HepG2 (cell line): ENCODE data around the gene BAG3. TPM values are rescaled to one million over a fixed set of nuclear protein-coding genes. Genes with fewer than 3 reads are reported as not detected.
A peak's percentile ranks its signal among the peaks of the same experiment; 100 is the strongest.

ENCODE experiments used
- AKAP8 ChIP-seq: sonication (generic); formaldehyde crosslinking; IDR thresholded peaks from 2 replicates; pipeline ENCODE4 v1.5.1; 2020; ENCODE audit warnings: mild to moderate bottlenecking, missing genetic modification reagents
- BRD4 ChIP-seq: sonication (generic); formaldehyde crosslinking; IDR thresholded peaks from 2 replicates; pipeline ENCODE4 v1.4.0; 2020; ENCODE audit warnings: missing genetic modification reagents
- CAMTA2 ChIP-seq: sonication (generic); formaldehyde crosslinking; IDR thresholded peaks from 2 replicates; pipeline ENCODE4 v1.4.0; 2020; ENCODE audit warnings: mild to moderate bottlenecking, missing genetic modification reagents, borderline replicate concordance
- CC2D1A ChIP-seq: sonication (generic); formaldehyde crosslinking; IDR thresholded peaks from 2 replicates; pipeline ENCODE4 v1.8.1; 2023; ENCODE audit warnings: mild to moderate bottlenecking, missing genetic modification reagents
- CEBPG ChIP-seq: IDR thresholded peaks from 2 replicates; pipeline ENCODE4 v1.6.1; 2016
- CHD2 ChIP-seq: IDR thresholded peaks from 2 replicates; pipeline ENCODE4 v1.6.1; 2011; ENCODE audit warnings: low read depth, low read length, improper control_type of control experiment
- CREB1 ChIP-seq, 2 experiments: fragments of 450-650 bp in 1 of 2; IDR thresholded peaks; 2 replicates each; pipeline ENCODE4 v1.6.1; 2016 to 2017; ENCODE audit warnings: control low read depth in 1 of 2, mild to moderate bottlenecking in 1 of 2, missing compliant biosample characterization in 1 of 2, missing genetic modification characterization in 1 of 2
- CREBL2 ChIP-seq: sonication (generic); formaldehyde crosslinking; IDR thresholded peaks from 2 replicates; pipeline ENCODE4 v1.8.1; 2023; ENCODE audit warnings: missing genetic modification reagents, mild to moderate bottlenecking, borderline replicate concordance
- GABPB1 ChIP-seq: IDR thresholded peaks from 2 replicates; pipeline ENCODE4 v1.6.1; 2016; ENCODE audit warnings: mild to moderate bottlenecking, missing genetic modification reagents, moderate library complexity, missing compliant biosample characterization
- GFI1 ChIP-seq: sonication (generic); formaldehyde crosslinking; IDR thresholded peaks from 2 replicates; pipeline ENCODE4 v1.5.0; 2020; ENCODE audit warnings: missing genetic modification reagents, mild to moderate bottlenecking, borderline replicate concordance
- GMEB2 ChIP-seq: IDR thresholded peaks from 2 replicates; pipeline ENCODE4 v1.6.1; 2016; ENCODE audit warnings: missing biosample characterization, missing genetic modification reagents, low read depth
- KDM2A ChIP-seq: sonication (generic); formaldehyde crosslinking; IDR thresholded peaks from 2 replicates; pipeline ENCODE4 v1.4.0; 2020; ENCODE audit warnings: low read depth, missing genetic modification reagents, borderline replicate concordance
- MIER2 ChIP-seq: IDR thresholded peaks from 2 replicates; pipeline ENCODE4 v1.6.1; 2016; ENCODE audit warnings: missing biosample characterization, missing genetic modification reagents
- MZF1 ChIP-seq: sonication (generic); formaldehyde crosslinking; IDR thresholded peaks from 2 replicates; pipeline ENCODE4 v1.8.1; 2023; ENCODE audit warnings: mild to moderate bottlenecking, missing genetic modification reagents, borderline replicate concordance
- NFE2L1 ChIP-seq: sonication (generic); formaldehyde crosslinking; IDR thresholded peaks from 2 replicates; pipeline ENCODE4 v1.4.0; 2020; ENCODE audit warnings: missing genetic modification reagents, mild to moderate bottlenecking, borderline replicate concordance
- NFIC ChIP-seq: IDR thresholded peaks from 2 replicates; pipeline ENCODE4 v1.6.1; 2012; ENCODE audit warnings: mild to moderate bottlenecking, low read length, inconsistent platforms
- NONO ChIP-seq, 2 experiments: fragments of 450-650 bp in 1 of 2; sonication (generic) in 1 of 2; formaldehyde crosslinking in 1 of 2; IDR thresholded peaks in 1 of 2; conservative IDR thresholded peaks in 1 of 2; 2 replicates each; pipeline versions ENCODE4 v1.6.1 to v1.8.0; 2017 to 2022; ENCODE audit warnings: mild to moderate bottlenecking in 1 of 2, missing genetic modification reagents in 1 of 2, moderate library complexity in 1 of 2
- PAF1 ChIP-seq: IDR thresholded peaks from 2 replicates; pipeline ENCODE4 v1.6.1; 2016; ENCODE audit warnings: missing genetic modification reagents, missing compliant biosample characterization
- PCBP1 ChIP-seq: fragments of 200-400 bp; formaldehyde crosslinking; IDR thresholded peaks from 2 replicates; pipeline ENCODE4 v1.6.1; 2017; ENCODE audit warnings: mild to moderate bottlenecking, low read depth, low read length, borderline replicate concordance
- SMARCE1 ChIP-seq: fragments of 450-650 bp; IDR thresholded peaks from 2 replicates; pipeline ENCODE4 v1.6.1; 2017; ENCODE audit warnings: borderline replicate concordance
- SMYD3 ChIP-seq: sonication (generic); formaldehyde crosslinking; IDR thresholded peaks from 2 replicates; pipeline ENCODE4 v1.8.1; 2023; ENCODE audit warnings: mild to moderate bottlenecking, missing genetic modification reagents
- ZNF205 ChIP-seq: IDR thresholded peaks from 2 replicates; pipeline ENCODE4 v1.6.1; 2018; ENCODE audit warnings: missing biosample characterization, missing genetic modification reagents
- ZNF317 ChIP-seq: sonication (generic); formaldehyde crosslinking; IDR thresholded peaks from 2 replicates; pipeline ENCODE4 v1.5.0; 2020; ENCODE audit warnings: mild to moderate bottlenecking, missing genetic modification reagents
- ZNF605 ChIP-seq: sonication (generic); formaldehyde crosslinking; IDR thresholded peaks from 2 replicates; pipeline ENCODE4 v1.8.0; 2022; ENCODE audit warnings: mild to moderate bottlenecking, missing genetic modification reagents
- ZNF639 ChIP-seq: conservative IDR thresholded peaks from 2 replicates; pipeline ENCODE4 v1.6.1; 2018; ENCODE audit warnings: missing genetic modification reagents
- ZNF713 ChIP-seq: sonication (generic); formaldehyde crosslinking; IDR thresholded peaks from 2 replicates; pipeline ENCODE4 v1.4.0; 2020; ENCODE audit warnings: mild to moderate bottlenecking, missing genetic modification reagents
- ZNF768 ChIP-seq: sonication (generic); formaldehyde crosslinking; IDR thresholded peaks from 2 replicates; pipeline ENCODE4 v1.4.0; 2020; ENCODE audit warnings: missing genetic modification reagents
- polyA plus RNA-seq, 8 experiments: library from polyadenylated mRNA; depleted of rRNA in 3 of 8; stranded (reverse) in 7 of 8; unstranded in 1 of 8; fragments of >200 nt; fragmentation: Illumina TruSeq in 4 of 8; extraction: Trizol in 4 of 8; gene quantifications; 2 replicates each; pipeline versions ENCODE4 v1.2.1 to v1.2.3, GENCODE V29; 2011 to 2016; ENCODE audit warnings: low read depth in 4 of 8, missing spikeins in 1 of 8, mixed read lengths in 1 of 8; ENCODE audit not compliant: insufficient read depth in 1 of 8
- total RNA-seq, 5 experiments: library from RNA; depleted of rRNA; stranded (reverse); fragments of >200 nt; fragmentation: Illumina TruSeq; extraction: Trizol; gene quantifications; 2 replicates each; pipeline ENCODE4 v1.2.3, GENCODE V29; 2016; ENCODE audit warnings: low read depth in 1 of 5

Gene BAG3
- total and polyA plus RNA-seq, 2 of the 13 experiments (the other 11 are each of a cell fraction or from before 2014, with no cell fraction given), result 2.9 to 6.7 TPM

GRCh38 chr10:119650692-119651513, at the start of gene BAG3 (continued):
- TF ChIP-seq GMEB2 (CRISPR knock-in tag) (no peak), ZNF768 (CRISPR knock-in tag) (no peak), KDM2A (CRISPR knock-in tag) (0 out of 2 replicates have a peak, but pooled peaks have one; percentile 23), MIER2 (no peak), CREB1 (IDR thresholded peaks at IDR 0.05) (no peak), CREB1 (CRISPR knock-in tag; IDR thresholded peaks at IDR 0.05) (no peak), BRD4 (CRISPR knock-in tag) (peak; percentile 49; the same call in 1 of the 2 replicates), PAF1 (CRISPR knock-in tag) (no peak), CHD2 (peak; percentile 76; the same call in 1 of the 2 replicates), ZNF205 (CRISPR knock-in tag) (0 out of 2 replicates have a peak, but pooled peaks have one; percentile 52), PCBP1 (0 out of 2 replicates have a peak, but pooled peaks have one; percentile 39), NFE2L1 (CRISPR knock-in tag) (no peak), ZNF713 (CRISPR knock-in tag) (no peak), NONO (IDR thresholded peaks at IDR 0.05) (no peak), NONO (CRISPR knock-in tag; conservative IDR thresholded peaks at IDR 0.05) (no peak; the same call in 1 of the 2 replicates), AKAP8 (no peak), NFIC (no peak), ZNF317 (peak; percentile 89), CC2D1A (CRISPR knock-in tag) (no peak), CREBL2 (CRISPR knock-in tag) (no peak), GFI1 (CRISPR knock-in tag) (no peak), CEBPG (CRISPR knock-in tag) (no peak), SMYD3 (CRISPR knock-in tag) (0 out of 2 replicates have a peak, but pooled peaks have one; percentile 28), ZNF605 (no peak), MZF1 (CRISPR knock-in tag) (no peak), ZNF639 (0 out of 2 replicates have a peak, but pooled peaks have one; percentile 49), GABPB1 (CRISPR knock-in tag) (peak; percentile 73), SMARCE1 (no peak), CAMTA2 (CRISPR knock-in tag) (0 out of 2 replicates have a peak, but pooled peaks have one; percentile 30)
